H1 (cell line): ENCODE data around the gene RNF212B. TPM values are rescaled to one million over a fixed set of nuclear protein-coding genes. Genes with fewer than 3 reads are reported as not detected.
"Not testable (repeated sequence)": the region's sequence is repeated elsewhere in the genome, so short reads cannot be mapped to it uniquely, and the experiment has no call there.

ENCODE experiments used
- CTCF ChIA-PET: fragments of 300-600 bp; sonication (Branson Sonifier 250); formaldehyde crosslinking; loops from one replicate; lab custom pipeline; 2021; ENCODE audit not compliant: partially characterized antibody; lab: Charles Lee
- POLR2A ChIA-PET: fragments of 300-600 bp; sonication (Branson Sonifier 250); formaldehyde crosslinking; loops from one replicate; lab custom pipeline; 2021; ENCODE audit warnings: inconsistent platforms; ENCODE audit not compliant: partially characterized antibody; lab: Charles Lee
- DNase-seq, 2 experiments: peaks; one replicate each; pipeline versions ENCODE4 v3.0.0 to v3.0.0-alpha.2; 2010 to 2022; ENCODE audit warnings: low spot score in 2 of 2, low read depth in 1 of 2, mixed read lengths in 1 of 2
- FAIRE-seq: peaks from 2 replicates; lab custom pipeline; 2011; peaks lifted over from hg19 to GRCh38; lab: Jason Lieb, UNC
- H2AFZ ChIP-seq: 2 replicates; pipeline ENCODE4 v1.8.1; 2012; ENCODE audit warnings: low read length, inconsistent platforms
- H2AK5ac ChIP-seq: 2 replicates; pipeline ENCODE4 v1.6.1; 2013; ENCODE audit warnings: low read depth, low read length
- H2BK120ac ChIP-seq: replicated peaks from 2 replicates; pipeline ENCODE3; 2013; ENCODE audit warnings: low read depth, low read length, inconsistent platforms
- H2BK12ac ChIP-seq: 2 replicates; pipeline ENCODE4 v1.6.1; 2013; ENCODE audit warnings: low read depth, low read length
- H2BK15ac ChIP-seq: 2 replicates; pipeline ENCODE4 v1.6.1; 2013; ENCODE audit warnings: low read length
- H2BK20ac ChIP-seq: 2 replicates; pipeline ENCODE4 v1.6.1; 2013; ENCODE audit warnings: low read length
- H2BK5ac ChIP-seq: 2 replicates; pipeline ENCODE4 v1.6.1; 2013; ENCODE audit warnings: low read depth, low read length
- H3K14ac ChIP-seq: 2 replicates; pipeline ENCODE4 v1.6.1; 2013; ENCODE audit warnings: inconsistent platforms; ENCODE audit not compliant: insufficient read length
- H3K18ac ChIP-seq: 2 replicates; pipeline ENCODE4 v1.6.1; 2013; ENCODE audit warnings: low read length; ENCODE audit errors: extremely low read depth
- H3K23ac ChIP-seq: 2 replicates; pipeline ENCODE4 v1.6.1; 2013; ENCODE audit warnings: inconsistent platforms; ENCODE audit not compliant: insufficient read length
- H3K23me2 ChIP-seq: 2 replicates; pipeline ENCODE4 v1.6.1; 2013; ENCODE audit warnings: low read depth, low read length
- H3K27ac ChIP-seq: 2 replicates; pipeline ENCODE4 v1.6.1; 2011; ENCODE audit warnings: low read depth, low read length, inconsistent platforms
- H3K27me3 ChIP-seq, 4 experiments: replicated peaks in 1 of 4; 1 replicate in 1 of 4; 2 replicates in 3 of 4; pipeline versions ENCODE4 v1.6.1 to v1.8.1; 2011 to 2013; ENCODE audit warnings: low read length in 3 of 4, mild to moderate bottlenecking in 3 of 4, inconsistent platforms in 2 of 4, mixed read lengths in 2 of 4, moderate library complexity in 1 of 4; ENCODE audit not compliant: control insufficient read depth in 3 of 4, insufficient read depth in 3 of 4; ENCODE audit errors: extremely low read depth in 1 of 4
- H3K36me3 ChIP-seq, 4 experiments: 2 replicates each; pipeline versions ENCODE4 v1.6.1 to v1.8.1; 2011 to 2013; ENCODE audit warnings: mild to moderate bottlenecking in 4 of 4, low read length in 3 of 4, moderate library complexity in 2 of 4, control low read depth in 1 of 4, inconsistent platforms in 1 of 4; ENCODE audit not compliant: insufficient read depth in 4 of 4, control insufficient read depth in 2 of 4
- H3K4ac ChIP-seq: replicated peaks from 2 replicates; pipeline ENCODE3; 2013; ENCODE audit warnings: low read length, low read depth, mixed read lengths, inconsistent platforms; ENCODE audit not compliant: insufficient read length
- H3K4me1 ChIP-seq, 4 experiments: replicated peaks in 1 of 4; 1 replicate in 1 of 4; 2 replicates in 3 of 4; pipeline versions ENCODE4 v1.6.1 to v1.8.1; 2011 to 2013; ENCODE audit warnings: low read length in 3 of 4, inconsistent platforms in 2 of 4, mixed read lengths in 1 of 4; ENCODE audit not compliant: insufficient read depth in 4 of 4, control insufficient read depth in 3 of 4
- H3K4me2 ChIP-seq, 2 experiments: 2 replicates each; pipeline versions ENCODE4 v1.6.1 to v1.8.1; 2011 to 2013; ENCODE audit warnings: low read depth in 2 of 2, low read length in 2 of 2, control low read depth in 1 of 2, inconsistent platforms in 1 of 2, mild to moderate bottlenecking in 1 of 2; ENCODE audit not compliant: insufficient read depth in 1 of 2
- H3K4me3 ChIP-seq, 4 experiments: fragments of 200-600, 300-600 bp in 1 of 4; sonication (generic), shearing (Covaris generic), sonication (Bioruptor Twin) in 1 of 4; 2 replicates each; pipeline versions ENCODE4 v1.5.1 to v1.8.1; 2011 to 2016; ENCODE audit warnings: low read length in 4 of 4, low read depth in 3 of 4, control low read depth in 2 of 4, inconsistent platforms in 2 of 4, mild to moderate bottlenecking in 2 of 4, mixed read lengths in 1 of 4, moderate library complexity in 1 of 4; ENCODE audit not compliant: insufficient read depth in 2 of 4; ENCODE audit errors: extremely low read depth in 1 of 4
- H3K56ac ChIP-seq: replicated peaks from 2 replicates; pipeline ENCODE3; 2013; ENCODE audit warnings: low read depth, mild to moderate bottlenecking, mixed read lengths, low read length, inconsistent platforms; ENCODE audit not compliant: insufficient read length
- H3K79me1 ChIP-seq: 2 replicates; pipeline ENCODE4 v1.6.1; 2013; ENCODE audit warnings: low read depth, low read length, control low read depth
- H3K79me2 ChIP-seq, 2 experiments: 2 replicates each; pipeline versions ENCODE4 v1.6.1 to v1.8.1; 2012 to 2013; ENCODE audit warnings: low read length in 2 of 2, mild to moderate bottlenecking in 2 of 2, inconsistent platforms in 1 of 2; ENCODE audit not compliant: insufficient read depth in 2 of 2, control insufficient read depth in 1 of 2
- H3K9ac ChIP-seq, 4 experiments: replicated peaks in 1 of 4; 1 replicate in 1 of 4; 2 replicates in 3 of 4; pipeline versions ENCODE4 v1.6.1 to v1.8.1; 2011 to 2013; ENCODE audit warnings: low read depth in 3 of 4, low read length in 3 of 4, control low read depth in 2 of 4, mild to moderate bottlenecking in 2 of 4, moderate library complexity in 2 of 4, inconsistent platforms in 1 of 4; ENCODE audit errors: extremely low read depth in 1 of 4
- H3K9me3 ChIP-seq, 2 experiments: 2 replicates each; pipeline versions ENCODE4 v1.6.1 to v1.8.1; 2012 to 2013; ENCODE audit warnings: mild to moderate bottlenecking in 2 of 2, moderate library complexity in 2 of 2, control low read depth in 1 of 2, inconsistent platforms in 1 of 2, low read depth in 1 of 2, low read length in 1 of 2, mixed read lengths in 1 of 2; ENCODE audit not compliant: insufficient read depth in 2 of 2
- H4K20me1 ChIP-seq, 2 experiments: replicated peaks in 1 of 2; 2 replicates each; pipeline versions ENCODE3 to v1.8.1; 2011 to 2013; ENCODE audit warnings: inconsistent platforms in 2 of 2, low read length in 2 of 2, mild to moderate bottlenecking in 1 of 2; ENCODE audit not compliant: insufficient read depth in 2 of 2, control insufficient read depth in 1 of 2
- H4K5ac ChIP-seq: 2 replicates; pipeline ENCODE4 v1.6.1; 2013; ENCODE audit warnings: low read length, low read depth, mixed read lengths, inconsistent platforms; ENCODE audit not compliant: insufficient read length
- H4K8ac ChIP-seq: 2 replicates; pipeline ENCODE4 v1.8.0; 2013; ENCODE audit warnings: mild to moderate bottlenecking, moderate library complexity, low read length, inconsistent platforms; ENCODE audit not compliant: insufficient read depth; ENCODE audit errors: extremely low read depth
- H4K91ac ChIP-seq: replicated peaks from 2 replicates; pipeline ENCODE3; 2013; ENCODE audit warnings: low read length, mixed read lengths, inconsistent platforms; ENCODE audit not compliant: insufficient read length
- WGBS, 2 experiments: shearing (Covaris generic) in 1 of 2; methylation state at CpG; one replicate each; pipeline versions ENCODE4 v1.1.6 to v1.1.7; 2013 to 2015; ENCODE audit warnings: low lambda C conversion rate in 2 of 2, mixed read lengths in 2 of 2, inconsistent platforms in 1 of 2, low coverage in 1 of 2, missing lambda C conversion rate in 1 of 2; ENCODE audit not compliant: insufficient replicate concordance in 2 of 2, insufficient coverage in 1 of 2, insufficient read length in 1 of 2; ENCODE audit errors: extremely low coverage in 1 of 2, missing lambda C conversion rate in 1 of 2; 5-methylcytosine and 5-hydroxymethylcytosine counted together
- polyA plus RNA-seq, 7 experiments: library from polyadenylated mRNA; depleted of rRNA in 3 of 7; stranded (reverse) in 5 of 7; unstranded in 2 of 7; fragments of >200 nt in 5 of 7; fragments of 200-250 nt in 2 of 7; gene quantifications; 1 replicate in 5 of 7; 2 replicates in 1 of 7; 4 replicates in 1 of 7; pipeline versions ENCODE4 v1.2.1 to v1.2.3, GENCODE V29; 2011 to 2013; ENCODE audit warnings: missing spikeins in 2 of 7, mixed read lengths in 2 of 7
- total RNA-seq: library from RNA; stranded (reverse); fragmentation: NEBNext Ultra II Directional; extraction: Animal tissue kit (Norgen Biotek cat#: 25700); gene quantifications from 2 replicates; pipeline ENCODE4 v1.2.1, GENCODE V29; 2021

RNF212B gene
- total and polyA plus RNA-seq, 2 of the 8 experiments (the other 6 are each of a cell fraction or from before 2014, with no cell fraction given): 0.95 to 1.2 TPM

DNA sequence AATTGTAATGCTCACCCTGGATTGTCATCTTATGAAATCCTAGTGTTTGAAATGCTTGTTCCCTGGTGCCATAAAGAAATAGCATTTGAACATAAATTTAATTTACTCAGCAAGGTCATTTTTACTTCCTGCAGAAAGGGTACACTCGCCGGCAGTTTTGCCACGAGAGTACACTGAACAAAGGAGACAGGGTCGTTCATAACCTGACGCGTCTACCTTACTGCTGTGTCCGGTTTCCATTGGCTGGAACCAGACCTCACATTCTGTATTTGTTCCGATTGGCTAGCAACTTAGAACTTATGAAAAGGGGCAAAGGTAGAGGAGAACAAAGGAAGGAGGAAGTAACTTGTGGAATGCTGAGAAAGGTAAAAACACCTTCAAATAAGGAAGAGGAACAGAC lies 23.1 kb downstream of the RNF212B start:
- H4K5ac ChIP-seq, H2BK15ac ChIP-seq, H2BK5ac ChIP-seq, H2BK20ac ChIP-seq, H3K14ac ChIP-seq, H3K18ac ChIP-seq, H2BK12ac ChIP-seq, H3K36me3 ChIP-seq, H3K79me1 ChIP-seq, H3K27ac ChIP-seq, H3K4ac ChIP-seq, H3K23me2 ChIP-seq, H3K56ac ChIP-seq, H2BK120ac ChIP-seq, H3K4me1 ChIP-seq, H4K8ac ChIP-seq, H3K23ac ChIP-seq, DNase-seq, H3K9ac ChIP-seq, H3K9me3 ChIP-seq, H3K4me3 ChIP-seq, H4K20me1 ChIP-seq, H4K91ac ChIP-seq, H3K27me3 ChIP-seq, H2AK5ac ChIP-seq, H3K79me2 ChIP-seq, FAIRE-seq: not testable (repeated sequence)
- ChIA-PET CTCF (interaction anchor here (0.7 to 6.0 kb wide), 18 partner anchors 10 to 192 kb away, joined by 3 to 34 read pairs (median 5); partner anchors contain the start of genes CEBPE and CMTM5), POLR2A (interaction anchor here (1.1 to 1.7 kb wide), 3 partner anchors 9 to 19 kb away, joined by 3 to 6 read pairs (median 4); no protein-coding TSS in a partner anchor)
- H2AFZ ChIP-seq: peak overlapping the region; percentile 34; the same call in 1 of the 2 replicates
- H3K4me2 ChIP-seq: peak overlapping the region in 1 of 2 experiments; percentile 6; a peak in 1 of 4 replicates
- WGBS, 2 experiments: 90% methylated on average over 8 of the region's 8 CpGs; no CpG with 5 or more reads in 1 of the 2 experiments
